HEK293 (cell line): ENCODE data around the gene ICAM2.
A peak's percentile ranks its signal among the peaks of the same experiment; 100 is the strongest.
"Not testable (repeated sequence)": the region's sequence is repeated elsewhere in the genome, so short reads cannot be mapped to it uniquely, and the experiment has no call there.

ENCODE experiments used
- CTCF ChIA-PET: fragments of 350-600 bp; formaldehyde crosslinking; extraction: SDS; loops from one replicate; lab custom pipeline; 2021; ENCODE audit warnings: antibody characterized with exemption; lab: Yijun Ruan, JAX
- POLR2A ChIA-PET: fragments of 300-600 bp; formaldehyde crosslinking; extraction: SDS; loops from one replicate; lab custom pipeline; 2020; ENCODE audit warnings: antibody characterized with exemption, inconsistent platforms; lab: Yijun Ruan, JAX
- H3K27ac ChIP-seq: fragments of 200-500 bp; sonication (Bioruptor generic); 2 replicates; pipeline ENCODE4 v1.5.1; 2014; ENCODE audit warnings: low read depth, low read length, control low read depth, inconsistent platforms; ENCODE audit errors: extremely low read depth
- H3K36me3 ChIP-seq, 2 experiments: fragments of 200-500 bp in 1 of 2; sonication (Bioruptor generic) in 1 of 2; 1 replicate in 1 of 2; 2 replicates in 1 of 2; pipeline ENCODE4 v1.5.1; 2014 to 2017; ENCODE audit warnings: inconsistent platforms in 2 of 2, low read length in 2 of 2; ENCODE audit not compliant: control insufficient read depth in 2 of 2, insufficient read depth in 1 of 2
- H3K4me1 ChIP-seq: fragments of 200-500 bp; sonication (Bioruptor generic); 2 replicates; pipeline ENCODE4 v1.5.1; 2014; ENCODE audit warnings: mild to moderate bottlenecking, low read length, inconsistent platforms; ENCODE audit not compliant: control insufficient read depth, insufficient read depth
- H3K4me3 ChIP-seq: 2 replicates; pipeline ENCODE4 v1.5.1; 2011; ENCODE audit warnings: low read depth, mild to moderate bottlenecking, control low read depth, low read length, moderate library complexity
- H3K9me3 ChIP-seq: fragments of 200-500 bp; sonication (Bioruptor generic); 2 replicates; pipeline ENCODE4 v1.5.1; 2014; ENCODE audit warnings: low read depth, low read length, inconsistent platforms; ENCODE audit not compliant: control insufficient read depth, insufficient read depth
- EGR2 ChIP-seq: fragments of 450-650 bp; formaldehyde crosslinking; IDR thresholded peaks from 2 replicates; pipeline ENCODE4 v1.5.1; 2016; ENCODE audit warnings: low read depth, missing biosample characterization, missing genetic modification characterization
- PBX3 ChIP-seq: sonication (generic); formaldehyde crosslinking; IDR thresholded peaks from 2 replicates; pipeline ENCODE4 v1.8.1; 2022; ENCODE audit warnings: mild to moderate bottlenecking, moderate library complexity, missing genetic modification reagents
- SALL2 ChIP-seq: fragments of 450-650 bp; formaldehyde crosslinking; IDR thresholded peaks from 2 replicates; pipeline ENCODE4 v1.5.0; 2017; ENCODE audit warnings: missing biosample characterization, mild to moderate bottlenecking, missing genetic modification characterization, borderline replicate concordance
- ZFHX2 ChIP-seq: fragments of 450-650 bp; formaldehyde crosslinking; conservative IDR thresholded peaks from 2 replicates; pipeline ENCODE4 v1.5.1; 2016; ENCODE audit warnings: missing biosample characterization, missing genetic modification characterization
- ZNF211 ChIP-seq: fragments of 450-650 bp; formaldehyde crosslinking; IDR thresholded peaks from 2 replicates; pipeline ENCODE4 v1.5.1; 2016; ENCODE audit warnings: low read depth, missing biosample characterization, missing genetic modification characterization
- ZNF311 ChIP-seq: fragments of 450-650 bp; formaldehyde crosslinking; IDR thresholded peaks from 2 replicates; pipeline ENCODE4 v1.5.1; 2017; ENCODE audit warnings: missing biosample characterization, missing genetic modification characterization, borderline replicate concordance
- ZNF341 ChIP-seq: fragments of 450-650 bp; formaldehyde crosslinking; IDR thresholded peaks from 2 replicates; pipeline ENCODE4; 2016; ENCODE audit warnings: low read depth, missing biosample characterization, missing genetic modification characterization
- ZNF404 ChIP-seq: fragments of 450-650 bp; formaldehyde crosslinking; IDR thresholded peaks from 2 replicates; pipeline ENCODE4 v1.5.1; 2017; ENCODE audit warnings: missing biosample characterization, missing genetic modification characterization
- ZNF433 ChIP-seq: fragments of 450-650 bp; formaldehyde crosslinking; IDR thresholded peaks from 2 replicates; pipeline ENCODE4 v1.5.1; 2016; ENCODE audit warnings: missing biosample characterization, missing genetic modification characterization, low read depth
- ZNF518A ChIP-seq: fragments of 450-650 bp; formaldehyde crosslinking; conservative IDR thresholded peaks from 2 replicates; pipeline ENCODE4 v1.5.1; 2016; ENCODE audit warnings: low read depth, missing biosample characterization, missing genetic modification characterization
- ZNF521 ChIP-seq: fragments of 450-650 bp; formaldehyde crosslinking; IDR thresholded peaks from 2 replicates; pipeline ENCODE4 v1.5.1; 2017; ENCODE audit warnings: missing biosample characterization, mild to moderate bottlenecking, missing genetic modification characterization
- ZNF549 ChIP-seq: fragments of 450-650 bp; IDR thresholded peaks from 2 replicates; pipeline ENCODE4 v1.5.1; 2018; ENCODE audit warnings: missing biosample characterization, missing genetic modification characterization, mild to moderate bottlenecking, inconsistent platforms, moderate library complexity
- ZNF660 ChIP-seq: fragments of 450-650 bp; IDR thresholded peaks from 2 replicates; pipeline ENCODE4 v1.5.1; 2018; ENCODE audit warnings: missing biosample characterization, mild to moderate bottlenecking, missing genetic modification characterization
- ZNF791 ChIP-seq: fragments of 450-650 bp; formaldehyde crosslinking; IDR thresholded peaks from 2 replicates; pipeline ENCODE4 v1.5.1; 2016; ENCODE audit warnings: missing biosample characterization, missing genetic modification characterization
- ZNF837 ChIP-seq: fragments of 450-650 bp; formaldehyde crosslinking; IDR thresholded peaks from 2 replicates; pipeline ENCODE4 v1.5.1; 2016; ENCODE audit warnings: missing biosample characterization, missing genetic modification characterization
- ZXDB ChIP-seq: fragments of 450-650 bp; formaldehyde crosslinking; IDR thresholded peaks from 2 replicates; pipeline ENCODE4 v1.5.1; 2016; ENCODE audit warnings: missing biosample characterization, missing genetic modification characterization

Gene ICAM2

GRCh38 chr17:64022611-64023063 is 2.2 kb upstream of the ICAM2 start:
- Histone ChIP-seq H3K4me3 (no peak overlapping the region), H3K4me1 (no peaks in the 10 kb centered on the region), H3K9me3 (no peaks in the 10 kb centered on the region), H3K36me3 (no peaks in the 10 kb centered on the region), H3K27ac (no peak overlapping the region)
- ChIA-PET CTCF (interaction anchor here (0.6 to 1.4 kb wide), 7 partner anchors 98 to 1119 kb away, joined by 3 to 7 read pairs (median 4); no protein-coding TSS in a partner anchor), POLR2A (no interaction called here)
- TF ChIP-seq EGR2 (tag by site-specific recombination) = peak; percentile 52
- no peak for TF ChIP-seq ZNF433 (tag by site-specific recombination)
- no peak for TF ChIP-seq ZNF791
- TF ChIP-seq ZFHX2 (tag by site-specific recombination) = peak; percentile 85
- no peak for TF ChIP-seq PBX3 (CRISPR knock-in tag)
- no peak for TF ChIP-seq ZNF404 (tag by site-specific recombination)
- TF ChIP-seq ZNF311 (tag by site-specific recombination) = no peak
- no peak for TF ChIP-seq ZNF549 (tag by site-specific recombination)

GRCh38 chr17:64019551-64019961 is 877 bp downstream of the ICAM2 start:
- H3K4me1 ChIP-seq, H3K4me3 ChIP-seq, H3K9me3 ChIP-seq, H3K27ac ChIP-seq, H3K36me3 ChIP-seq: not testable (repeated sequence)
- ChIA-PET POLR2A (interaction anchor here (1.2 kb wide), 1 partner anchor 10 kb away, joined by 5 read pairs; no protein-coding TSS in a partner anchor), CTCF (interaction anchor here (0.6 to 1.6 kb wide), 4 partner anchors 9 to 113 kb away, joined by 3 to 5 read pairs (median 3); partner anchors contain the start of gene CSHL1)

GRCh38 chr17:64017381-64017980 is 3.0 kb downstream of the ICAM2 start:
- no peak overlapping the region for H3K4me3 ChIP-seq
- POLR2A ChIA-PET = interaction anchor here (1.2 kb wide), 1 partner anchor 128 kb away, joined by 7 read pairs; no protein-coding TSS in a partner anchor
- CTCF ChIA-PET = interaction anchor here (0.6 to 2.1 kb wide), 10 partner anchors 8 to 406 kb away, joined by 3 to 18 read pairs (median 4); no protein-coding TSS in a partner anchor
- no peaks in the 10 kb centered on the region for H3K36me3 ChIP-seq
- H3K9me3 ChIP-seq = no peaks in the 10 kb centered on the region
- TF ChIP-seq ZNF518A (no peak), ZNF521 (no peak), SALL2 (no peak), ZNF341 (tag by site-specific recombination) (no peak), ZNF837 (tag by site-specific recombination) (no peak), ZNF660 (tag by site-specific recombination) (no peak), ZXDB (tag by site-specific recombination) (no peak), ZNF211 (no peak)
- no peak overlapping the region for H3K27ac ChIP-seq
- no peaks in the 10 kb centered on the region for H3K4me1 ChIP-seq
